ENCODE results near the gene CDC25B. TPM values are rescaled to one million over a fixed set of nuclear protein-coding genes. Genes with fewer than 3 reads are reported as not detected.
"Not testable (repeated sequence)": the region's sequence is repeated elsewhere in the genome, so short reads cannot be mapped to it uniquely, and the experiment has no call there.

The CDC25B gene
- polyA plus RNA-seq, 2 of the 4 experiments (the other 2 are of a cell fraction) = 136 to 150 TPM

DNA sequence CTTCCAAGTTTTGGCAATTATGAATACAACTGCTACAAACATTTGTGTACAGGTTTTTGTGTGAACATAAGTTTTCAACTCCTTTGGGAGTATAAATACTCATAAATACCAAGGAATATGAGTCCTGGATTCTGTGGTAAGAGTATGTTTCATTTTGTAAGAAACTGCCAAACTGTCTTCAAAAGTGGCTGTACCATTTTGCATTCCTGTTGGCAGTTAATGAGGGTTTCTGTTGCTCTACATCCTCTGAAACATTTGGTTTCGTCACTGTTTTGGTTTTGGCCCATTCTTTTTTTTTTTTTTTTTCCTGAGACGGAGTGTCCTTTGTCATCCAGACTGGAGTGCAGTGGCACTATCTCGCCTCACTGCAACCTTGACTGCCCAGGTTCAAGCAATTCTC is 32.7 kb downstream of the CDC25B start:
- H3K4me1 ChIP-seq = no peaks in the 10 kb centered on the region
- no peak overlapping the region for H3K4me3 ChIP-seq
- H3K9me3 ChIP-seq = no peaks in the 10 kb centered on the region
- ChIA-PET POLR2A (no interaction called here), CTCF (interaction anchor here (1.3 to 13.6 kb wide), 4 partner anchors 7 to 34 kb away, joined by 3 to 128 read pairs (median 8); partner anchors contain the start of gene AP5S1)
- no peak for DNase-seq (ENCODE audit: low read depth in 1 of 2, low spot score in 1 of 2)
- no peak for ATAC-seq
- FAIRE-seq = no peak
- 93% methylated on average over 3 of the region's 3 CpGs for WGBS (ENCODE audit: missing lambda C conversion rate)
- TF ChIP-seq TP53 (CRISPR knock-in tag; IDR thresholded peaks at IDR 0.05) (no peak), KDM5A (IDR thresholded peaks at IDR 0.05) (no peak), MAFK (IDR thresholded peaks at IDR 0.05; ENCODE audit: partially characterized antibody) (no peak), ZFP36 (IDR thresholded peaks at IDR 0.05; ENCODE audit: borderline replicate concordance, partially characterized antibody) (no peak), CHD2 (IDR thresholded peaks at IDR 0.05; ENCODE audit: low read length, partially characterized antibody) (no peak), PHF8 (IDR thresholded peaks at IDR 0.05; ENCODE audit: borderline replicate concordance, low read depth) (no peak), MYC (IDR thresholded peaks at IDR 0.05; ENCODE audit: borderline replicate concordance, low read length) (no peak)
- TF ChIP-seq, protein P1, sequence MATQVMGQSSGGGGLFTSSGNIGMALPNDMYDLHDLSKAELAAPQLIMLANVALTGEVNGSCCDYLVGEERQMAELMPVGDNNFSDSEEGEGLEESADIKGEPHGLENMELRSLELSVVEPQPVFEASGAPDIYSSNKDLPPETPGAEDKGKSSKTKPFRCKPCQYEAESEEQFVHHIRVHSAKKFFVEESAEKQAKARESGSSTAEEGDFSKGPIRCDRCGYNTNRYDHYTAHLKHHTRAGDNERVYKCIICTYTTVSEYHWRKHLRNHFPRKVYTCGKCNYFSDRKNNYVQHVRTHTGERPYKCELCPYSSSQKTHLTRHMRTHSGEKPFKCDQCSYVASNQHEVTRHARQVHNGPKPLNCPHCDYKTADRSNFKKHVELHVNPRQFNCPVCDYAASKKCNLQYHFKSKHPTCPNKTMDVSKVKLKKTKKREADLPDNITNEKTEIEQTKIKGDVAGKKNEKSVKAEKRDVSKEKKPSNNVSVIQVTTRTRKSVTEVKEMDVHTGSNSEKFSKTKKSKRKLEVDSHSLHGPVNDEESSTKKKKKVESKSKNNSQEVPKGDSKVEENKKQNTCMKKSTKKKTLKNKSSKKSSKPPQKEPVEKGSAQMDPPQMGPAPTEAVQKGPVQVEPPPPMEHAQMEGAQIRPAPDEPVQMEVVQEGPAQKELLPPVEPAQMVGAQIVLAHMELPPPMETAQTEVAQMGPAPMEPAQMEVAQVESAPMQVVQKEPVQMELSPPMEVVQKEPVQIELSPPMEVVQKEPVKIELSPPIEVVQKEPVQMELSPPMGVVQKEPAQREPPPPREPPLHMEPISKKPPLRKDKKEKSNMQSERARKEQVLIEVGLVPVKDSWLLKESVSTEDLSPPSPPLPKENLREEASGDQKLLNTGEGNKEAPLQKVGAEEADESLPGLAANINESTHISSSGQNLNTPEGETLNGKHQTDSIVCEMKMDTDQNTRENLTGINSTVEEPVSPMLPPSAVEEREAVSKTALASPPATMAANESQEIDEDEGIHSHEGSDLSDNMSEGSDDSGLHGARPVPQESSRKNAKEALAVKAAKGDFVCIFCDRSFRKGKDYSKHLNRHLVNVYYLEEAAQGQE (IDR thresholded peaks at IDR 0.05) = no peak
- TF ChIP-seq, protein P2, sequence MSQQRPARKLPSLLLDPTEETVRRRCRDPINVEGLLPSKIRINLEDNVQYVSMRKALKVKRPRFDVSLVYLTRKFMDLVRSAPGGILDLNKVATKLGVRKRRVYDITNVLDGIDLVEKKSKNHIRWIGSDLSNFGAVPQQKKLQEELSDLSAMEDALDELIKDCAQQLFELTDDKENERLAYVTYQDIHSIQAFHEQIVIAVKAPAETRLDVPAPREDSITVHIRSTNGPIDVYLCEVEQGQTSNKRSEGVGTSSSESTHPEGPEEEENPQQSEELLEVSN (IDR thresholded peaks at IDR 0.05; ENCODE audit: borderline replicate concordance, low read depth) = no peak
- TF ChIP-seq, protein P3, sequence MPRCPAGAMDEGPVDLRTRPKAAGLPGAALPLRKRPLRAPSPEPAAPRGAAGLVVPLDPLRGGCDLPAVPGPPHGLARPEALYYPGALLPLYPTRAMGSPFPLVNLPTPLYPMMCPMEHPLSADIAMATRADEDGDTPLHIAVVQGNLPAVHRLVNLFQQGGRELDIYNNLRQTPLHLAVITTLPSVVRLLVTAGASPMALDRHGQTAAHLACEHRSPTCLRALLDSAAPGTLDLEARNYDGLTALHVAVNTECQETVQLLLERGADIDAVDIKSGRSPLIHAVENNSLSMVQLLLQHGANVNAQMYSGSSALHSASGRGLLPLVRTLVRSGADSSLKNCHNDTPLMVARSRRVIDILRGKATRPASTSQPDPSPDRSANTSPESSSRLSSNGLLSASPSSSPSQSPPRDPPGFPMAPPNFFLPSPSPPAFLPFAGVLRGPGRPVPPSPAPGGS (IDR thresholded peaks at IDR 0.05) = no peak
- TF ChIP-seq, protein P4, sequence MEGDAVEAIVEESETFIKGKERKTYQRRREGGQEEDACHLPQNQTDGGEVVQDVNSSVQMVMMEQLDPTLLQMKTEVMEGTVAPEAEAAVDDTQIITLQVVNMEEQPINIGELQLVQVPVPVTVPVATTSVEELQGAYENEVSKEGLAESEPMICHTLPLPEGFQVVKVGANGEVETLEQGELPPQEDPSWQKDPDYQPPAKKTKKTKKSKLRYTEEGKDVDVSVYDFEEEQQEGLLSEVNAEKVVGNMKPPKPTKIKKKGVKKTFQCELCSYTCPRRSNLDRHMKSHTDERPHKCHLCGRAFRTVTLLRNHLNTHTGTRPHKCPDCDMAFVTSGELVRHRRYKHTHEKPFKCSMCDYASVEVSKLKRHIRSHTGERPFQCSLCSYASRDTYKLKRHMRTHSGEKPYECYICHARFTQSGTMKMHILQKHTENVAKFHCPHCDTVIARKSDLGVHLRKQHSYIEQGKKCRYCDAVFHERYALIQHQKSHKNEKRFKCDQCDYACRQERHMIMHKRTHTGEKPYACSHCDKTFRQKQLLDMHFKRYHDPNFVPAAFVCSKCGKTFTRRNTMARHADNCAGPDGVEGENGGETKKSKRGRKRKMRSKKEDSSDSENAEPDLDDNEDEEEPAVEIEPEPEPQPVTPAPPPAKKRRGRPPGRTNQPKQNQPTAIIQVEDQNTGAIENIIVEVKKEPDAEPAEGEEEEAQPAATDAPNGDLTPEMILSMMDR (IDR thresholded peaks at IDR 0.05) = no peak
- no peak overlapping the region for H3K4me2 ChIP-seq
- no peak overlapping the region for H3K27ac ChIP-seq

DNA sequence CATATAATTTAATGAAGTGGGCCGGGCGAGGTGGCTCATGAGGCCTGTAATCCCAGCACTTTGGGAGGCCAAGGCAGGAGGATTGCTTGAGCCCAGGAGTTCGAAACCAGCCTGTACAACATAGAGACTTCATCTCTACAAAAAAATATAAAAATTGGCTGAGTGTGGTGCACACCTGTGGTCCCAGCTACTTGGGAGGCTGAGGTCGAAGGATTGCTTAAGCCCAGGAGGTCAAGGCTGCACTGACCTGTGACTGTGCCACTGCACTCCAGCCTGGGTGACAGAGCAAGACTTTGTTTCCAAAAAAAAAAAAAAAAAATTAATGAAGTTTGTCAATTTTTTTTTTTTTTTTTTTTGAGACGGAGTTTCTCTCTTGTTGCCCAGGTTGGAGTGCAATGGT is 33.8 kb downstream of the CDC25B start:
- not testable (repeated sequence) for H3K4me3 ChIP-seq; ATAC-seq; H3K4me1 ChIP-seq; H3K27ac ChIP-seq; DNase-seq (ENCODE audit: low read depth in 1 of 2, low spot score in 1 of 2); FAIRE-seq; H3K9me3 ChIP-seq; H3K4me2 ChIP-seq
- WGBS (ENCODE audit: missing lambda C conversion rate) = 93% methylated on average over 5 of the region's 5 CpGs
- ChIA-PET CTCF (interaction anchor here (1.0 to 13.6 kb wide), 7 partner anchors 9 to 44 kb away, joined by 3 to 128 read pairs (median 5); partner anchors contain the start of genes AP5S1 and CENPB), POLR2A (interaction anchor here (0.6 to 0.7 kb wide), 2 partner anchors 9 to 247 kb away, joined by 3 to 6 read pairs; no protein-coding TSS in a partner anchor)

DNA sequence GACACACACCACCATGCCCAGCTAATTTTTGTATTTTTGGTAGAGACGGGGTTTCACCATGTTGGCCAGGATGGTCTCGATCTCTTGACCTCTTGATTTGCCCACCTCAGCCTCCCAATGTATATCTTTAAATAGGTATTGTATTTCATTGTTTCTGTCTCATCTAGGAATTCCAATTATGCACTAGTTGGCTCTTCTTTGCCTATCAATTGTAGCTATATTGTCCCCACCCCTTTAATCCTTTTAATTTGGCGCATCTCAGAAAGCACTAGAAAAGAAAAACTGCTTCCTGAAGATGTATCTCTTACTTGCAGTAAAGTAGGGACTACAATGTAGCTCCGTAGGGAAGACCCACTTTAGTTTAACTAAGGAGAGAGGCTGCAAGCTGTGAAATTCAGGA is 40.0 kb downstream of the CDC25B start:
- Histone ChIP-seq H3K4me1 (no peaks in the 10 kb centered on the region), H3K27ac (no peak overlapping the region), H3K4me2 (no peak overlapping the region), H3K9me3 (no peaks in the 10 kb centered on the region), H3K4me3 (no peak overlapping the region)
- DNase-seq (ENCODE audit: low read depth in 1 of 2, low spot score in 1 of 2) (no peak), FAIRE-seq (no peak), ATAC-seq (no peak)
- CTCF ChIA-PET = interaction anchor here (0.9 to 13.6 kb wide), 6 partner anchors 15 to 87 kb away, joined by 3 to 128 read pairs (median 8); partner anchors contain the start of genes AP5S1 and CENPB
- POLR2A ChIA-PET = no interaction called here
- WGBS (ENCODE audit: missing lambda C conversion rate) = 91% methylated on average over 4 of the region's 4 CpGs
- no peak for TF ChIP-seq KDM5A (IDR thresholded peaks at IDR 0.05)
- no peak for TF ChIP-seq RARB (CRISPR knock-in tag; IDR thresholded peaks at IDR 0.05)
- TF ChIP-seq BHLHE40 (IDR thresholded peaks at IDR 0.05; ENCODE audit: low read depth, low read length) = no peak
- TF ChIP-seq TP53 (CRISPR knock-in tag; IDR thresholded peaks at IDR 0.05) = no peak
- TF ChIP-seq MAFK (IDR thresholded peaks at IDR 0.05; ENCODE audit: partially characterized antibody) = no peak
- TF ChIP-seq EP300 (IDR thresholded peaks at IDR 0.05) = no peak
- TF ChIP-seq, protein P5, sequence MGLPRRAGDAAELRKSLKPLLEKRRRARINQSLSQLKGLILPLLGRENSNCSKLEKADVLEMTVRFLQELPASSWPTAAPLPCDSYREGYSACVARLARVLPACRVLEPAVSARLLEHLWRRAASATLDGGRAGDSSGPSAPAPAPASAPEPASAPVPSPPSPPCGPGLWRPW (IDR thresholded peaks at IDR 0.05) = no peak
- no peak for TF ChIP-seq RNF2 (IDR thresholded peaks at IDR 0.05; ENCODE audit: borderline replicate concordance, low read depth)
- TF ChIP-seq, protein P6, sequence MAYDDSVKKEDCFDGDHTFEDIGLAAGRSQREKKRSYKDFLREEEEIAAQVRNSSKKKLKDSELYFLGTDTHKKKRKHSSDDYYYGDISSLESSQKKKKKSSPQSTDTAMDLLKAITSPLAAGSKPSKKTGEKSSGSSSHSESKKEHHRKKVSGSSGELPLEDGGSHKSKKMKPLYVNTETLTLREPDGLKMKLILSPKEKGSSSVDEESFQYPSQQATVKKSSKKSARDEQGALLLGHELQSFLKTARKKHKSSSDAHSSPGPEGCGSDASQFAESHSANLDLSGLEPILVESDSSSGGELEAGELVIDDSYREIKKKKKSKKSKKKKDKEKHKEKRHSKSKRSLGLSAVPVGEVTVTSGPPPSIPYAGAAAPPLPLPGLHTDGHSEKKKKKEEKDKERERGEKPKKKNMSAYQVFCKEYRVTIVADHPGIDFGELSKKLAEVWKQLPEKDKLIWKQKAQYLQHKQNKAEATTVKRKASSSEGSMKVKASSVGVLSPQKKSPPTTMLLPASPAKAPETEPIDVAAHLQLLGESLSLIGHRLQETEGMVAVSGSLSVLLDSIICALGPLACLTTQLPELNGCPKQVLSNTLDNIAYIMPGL (CRISPR knock-in tag; IDR thresholded peaks at IDR 0.05; ENCODE audit: borderline replicate concordance) = no peak
- TF ChIP-seq, protein P2 (IDR thresholded peaks at IDR 0.05; ENCODE audit: borderline replicate concordance, low read depth) = no peak
- TF ChIP-seq CEBPB (IDR thresholded peaks at IDR 0.05) = no peak
- TF ChIP-seq CHD4 (IDR thresholded peaks at IDR 0.05; ENCODE audit: borderline replicate concordance) = no peak
- TF ChIP-seq JUN (IDR thresholded peaks at IDR 0.05) = no peak
